NCI-H524 (cell line): Measurements from ENCODE around the gene C3orf22.
"Not testable (repeated sequence)": the region's sequence is repeated elsewhere in the genome, so short reads cannot be mapped to it uniquely, and the experiment has no call there.

Experiments used
- DNase-seq, 2 experiments: peaks; one replicate each; lab custom pipeline; 2025; lab: John Stamatoyannopoulos, UW

C3orf22 gene, protein sequence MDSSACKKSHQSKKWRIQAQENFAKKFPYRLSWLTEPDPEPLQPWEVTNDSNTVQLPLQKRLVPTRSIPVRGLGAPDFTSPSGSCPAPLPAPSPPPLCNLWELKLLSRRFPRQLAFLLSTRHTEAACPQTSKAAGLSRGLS

DNA sequence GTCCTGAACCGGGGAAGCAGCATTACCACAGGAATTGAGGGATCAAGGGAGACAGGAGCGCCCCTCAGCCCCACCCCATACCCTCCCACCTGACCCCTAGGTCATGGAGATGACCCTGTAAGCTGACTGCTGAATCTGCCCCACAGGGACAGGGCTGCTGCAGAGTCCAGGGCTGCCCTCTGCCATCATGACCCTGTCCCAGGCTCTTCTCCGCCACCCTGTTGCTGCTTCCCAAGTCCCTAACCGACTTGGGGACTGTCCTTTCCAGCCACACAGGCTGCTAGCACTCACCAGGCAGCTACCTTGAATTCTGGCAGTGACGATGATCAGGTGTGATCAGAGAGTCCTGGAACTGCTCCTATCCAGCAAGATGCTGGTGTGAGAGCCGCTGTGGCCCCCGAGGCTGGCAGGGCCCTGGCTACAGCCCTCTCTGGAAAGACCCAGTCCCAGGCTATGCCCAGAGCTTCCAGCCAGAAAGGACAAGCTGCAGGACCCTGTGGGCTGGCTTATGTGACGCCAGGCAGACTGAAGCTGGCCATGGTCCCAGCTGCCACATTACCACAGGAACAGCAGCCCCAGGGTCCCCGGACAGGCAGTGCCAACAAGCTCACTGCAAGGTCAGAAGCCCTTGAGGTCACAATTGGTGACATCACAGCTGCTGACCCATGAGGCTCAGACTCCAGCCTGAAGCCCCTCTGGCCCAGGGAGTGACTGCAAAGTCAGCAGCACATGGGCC, at the start of gene C3orf22:
C3orf22 (minus strand) TSS at position 597 of the 736 bp plus-strand sequence. CDS start 5,542 bp downstream, outside the sequence.
- no peak for DNase-seq

DNA sequence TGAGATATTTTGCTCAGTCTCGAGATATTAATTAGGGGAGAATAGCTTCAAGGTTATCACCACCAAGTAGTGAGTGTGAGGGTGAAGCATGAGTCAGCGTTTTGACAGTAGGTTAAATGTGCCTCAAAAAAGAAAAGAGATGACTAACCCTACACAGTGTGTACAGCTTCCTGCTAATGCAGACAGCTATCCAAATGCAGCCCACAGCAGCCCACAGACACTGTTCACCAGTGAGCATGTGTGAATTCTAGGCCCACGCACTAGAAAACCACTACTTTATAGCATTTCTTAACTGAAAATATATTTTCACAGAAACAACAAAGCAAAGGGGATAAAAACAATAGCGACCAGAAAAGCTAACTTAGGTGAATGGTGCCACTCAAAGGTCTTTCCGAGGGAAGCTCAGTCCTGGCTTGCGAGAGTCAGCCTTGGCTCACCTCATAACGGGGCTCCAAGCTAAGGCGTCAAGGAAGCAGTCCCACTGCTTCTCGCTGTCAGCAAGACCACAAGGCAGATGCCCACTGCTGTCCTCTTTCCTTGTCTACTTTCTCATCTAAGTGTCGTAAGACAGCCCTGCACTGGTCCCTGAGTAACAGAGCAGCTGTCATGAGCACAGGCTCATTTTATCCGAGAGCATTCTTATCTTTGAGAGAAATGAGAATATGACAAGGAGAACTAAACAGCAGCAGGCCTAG, 48.6 kb upstream of the C3orf22 start:
- DNase-seq: no peak

DNA sequence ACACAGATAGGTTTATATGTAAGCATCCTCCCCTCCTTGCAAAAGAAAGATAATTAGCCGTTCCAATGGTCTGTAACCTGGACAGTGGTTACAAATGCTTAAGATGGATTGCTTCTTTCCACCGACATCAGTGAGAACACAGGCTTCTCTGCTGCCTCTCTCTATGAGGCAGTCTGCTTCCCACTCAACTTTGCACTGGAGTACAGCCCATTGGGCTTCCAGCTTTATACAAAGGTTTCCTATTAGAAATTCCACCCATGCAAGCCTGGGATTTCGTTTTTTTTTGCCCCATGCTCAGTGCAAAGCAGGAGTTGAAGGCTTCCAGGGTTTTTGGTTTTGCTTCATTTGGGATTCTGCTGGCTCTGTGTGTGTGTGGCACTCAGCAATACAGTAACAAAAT, 47.3 kb upstream of the C3orf22 start:
- no peak for DNase-seq

DNA sequence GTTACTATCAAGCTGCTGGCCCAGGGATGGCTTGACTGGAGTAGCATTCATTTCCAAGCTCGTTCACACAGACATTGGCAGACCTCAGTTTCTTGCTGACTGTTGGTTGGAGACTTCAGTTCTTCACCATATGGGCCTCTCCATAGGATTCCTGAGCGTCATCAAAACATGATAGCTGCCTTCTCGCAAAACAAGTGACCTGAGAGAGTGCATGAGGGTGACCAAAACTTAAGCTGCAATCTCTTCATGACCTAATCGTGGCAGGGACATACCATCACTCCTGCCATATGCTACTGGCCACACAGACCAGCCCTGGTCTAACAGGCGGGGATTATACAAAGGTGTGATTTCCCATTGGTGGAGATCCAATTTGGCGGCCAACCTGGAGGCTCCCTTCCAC, 46.0 kb upstream of the C3orf22 start:
- no peak for DNase-seq

DNA sequence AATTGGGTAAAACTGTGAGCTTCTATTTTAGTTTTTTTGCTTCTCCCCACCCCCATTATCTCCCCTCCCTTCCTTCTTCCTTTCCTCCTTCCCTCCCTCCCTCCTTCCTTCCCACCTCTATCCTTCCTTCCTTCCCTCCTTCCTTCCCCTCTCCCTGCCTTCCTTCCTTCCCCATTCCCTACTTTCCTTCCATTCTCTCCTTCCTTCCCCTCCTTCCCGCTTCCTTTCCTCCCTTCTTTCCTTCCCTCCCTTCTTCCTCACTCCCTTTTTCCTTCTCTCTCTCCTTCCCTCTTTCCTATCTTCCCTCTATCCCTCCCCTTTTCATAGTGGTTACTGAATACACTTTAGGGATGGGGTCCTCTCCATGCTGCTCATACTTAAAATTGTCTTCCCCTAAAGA, 40.4 kb upstream of the C3orf22 start:
- no peak for DNase-seq

DNA sequence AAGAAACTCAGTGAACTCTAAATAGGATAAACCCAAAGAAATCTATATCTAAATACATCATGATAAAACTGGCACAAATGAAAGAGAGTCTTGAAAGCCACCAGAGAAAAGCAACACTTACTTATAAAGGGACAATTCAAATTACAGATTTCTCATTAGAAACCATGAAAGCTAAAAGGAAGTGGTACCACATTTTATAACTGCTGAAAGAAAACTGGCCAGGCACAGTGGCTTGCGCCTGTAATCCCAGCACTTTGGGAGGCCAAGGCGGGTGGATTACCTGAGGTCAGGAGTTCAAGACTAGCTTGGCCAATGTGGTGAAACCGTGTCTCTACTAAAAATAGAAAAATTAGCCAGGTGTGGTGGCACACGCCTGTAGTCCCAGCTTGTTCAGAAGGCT, 36.7 kb upstream of the C3orf22 start:
- not testable (repeated sequence) for DNase-seq

DNA sequence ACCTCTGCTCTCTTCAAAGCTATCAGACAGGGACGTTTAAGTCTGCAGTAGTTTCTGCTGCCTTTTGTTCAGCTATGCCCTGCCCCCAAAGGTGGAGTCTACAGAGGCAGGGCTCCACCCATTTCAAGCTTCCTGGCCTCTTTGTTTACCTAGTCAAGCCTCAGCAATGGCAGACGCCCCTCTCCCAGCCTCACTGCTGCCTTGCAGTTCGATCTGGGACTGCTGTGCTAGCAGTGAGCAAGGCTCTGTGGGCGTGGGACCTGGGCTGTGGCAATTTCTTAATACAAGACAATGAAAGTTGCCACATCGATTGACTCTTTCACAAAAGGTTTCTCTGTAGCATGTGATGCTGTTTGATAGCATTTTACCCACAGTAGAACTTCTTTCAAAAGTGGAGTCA, 32.8 kb upstream of the C3orf22 start:
- not testable (repeated sequence) for DNase-seq

DNA sequence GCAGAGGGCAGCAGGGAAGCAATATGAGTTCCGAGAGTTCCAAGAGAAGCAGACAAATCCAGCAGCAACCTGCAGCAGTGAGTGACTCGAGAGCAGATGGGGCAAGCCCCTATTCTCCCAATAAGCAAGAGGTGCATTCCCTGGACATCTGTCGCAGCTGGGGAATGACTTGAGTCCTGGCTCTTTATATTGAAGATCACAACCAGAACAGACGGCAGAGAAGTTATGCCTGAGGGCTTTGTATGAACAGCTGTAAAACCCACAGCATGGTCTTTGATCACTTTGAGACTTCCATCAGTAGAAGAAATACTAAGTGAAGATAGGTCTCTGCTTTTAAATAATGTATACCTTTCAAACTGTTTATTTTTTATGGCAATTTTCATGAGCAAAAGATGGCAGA, 23.6 kb upstream of the C3orf22 start:
- DNase-seq: peak; percentile 96 to 98

DNA sequence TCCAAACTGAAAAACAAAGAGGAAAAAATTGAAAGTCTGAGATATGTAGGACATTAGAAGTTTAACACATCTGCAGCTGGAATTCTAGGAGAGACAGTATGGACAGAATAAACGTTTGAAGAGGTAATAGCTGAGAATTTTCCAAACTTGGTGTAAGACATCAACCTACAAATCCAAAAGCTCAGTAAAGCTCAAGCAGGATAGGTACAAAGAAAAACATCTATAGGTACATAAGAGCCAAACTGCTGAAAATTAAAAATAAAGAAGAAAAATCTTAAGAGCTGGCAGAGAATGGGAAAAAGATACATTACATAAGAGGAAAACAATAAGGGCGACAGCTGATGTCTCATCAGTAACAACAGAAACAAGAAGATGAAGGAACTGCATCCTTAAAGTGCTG, 22.8 kb upstream of the C3orf22 start:
- DNase-seq: no peak

DNA sequence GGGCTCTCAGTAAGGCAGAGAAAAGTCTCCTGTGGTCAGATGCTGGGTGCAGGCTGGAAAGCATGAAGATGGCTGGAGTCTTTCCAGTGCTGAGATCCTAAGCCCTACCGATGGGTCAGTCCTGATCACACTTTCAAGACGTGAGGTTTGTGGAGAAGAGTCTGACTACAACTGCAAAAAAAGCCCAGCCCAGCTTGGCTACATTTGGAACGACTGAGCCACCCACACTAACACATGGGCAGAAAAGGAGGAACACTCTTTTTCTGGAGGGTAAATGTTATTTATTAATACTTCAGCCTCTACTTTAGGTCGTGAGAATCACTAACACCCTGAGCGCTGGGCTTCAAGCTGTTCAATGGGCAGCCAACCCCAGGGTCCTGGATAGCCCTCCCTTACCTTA, 22.0 kb upstream of the C3orf22 start:
- DNase-seq: no peak

DNA sequence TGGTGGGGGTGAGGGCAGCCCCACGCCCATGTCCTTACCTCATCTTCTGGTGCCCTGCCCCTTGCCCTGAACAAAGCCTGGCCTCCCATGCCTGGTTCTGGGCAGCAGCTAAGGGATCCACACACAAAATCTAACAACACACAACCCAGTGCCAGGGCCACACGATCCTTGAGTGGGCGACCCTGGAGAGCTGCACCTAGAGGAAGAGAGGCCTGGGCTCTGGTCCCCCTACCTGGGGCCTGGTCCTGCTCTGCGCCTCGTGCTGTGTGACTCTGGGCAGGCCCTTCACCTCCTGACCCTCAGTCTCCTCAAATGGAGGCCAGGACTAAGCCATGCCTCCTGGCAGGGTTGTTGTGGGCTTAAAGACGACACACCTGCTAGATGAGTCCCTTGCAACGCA, 20.0 kb upstream of the C3orf22 start:
- no peak for DNase-seq

DNA sequence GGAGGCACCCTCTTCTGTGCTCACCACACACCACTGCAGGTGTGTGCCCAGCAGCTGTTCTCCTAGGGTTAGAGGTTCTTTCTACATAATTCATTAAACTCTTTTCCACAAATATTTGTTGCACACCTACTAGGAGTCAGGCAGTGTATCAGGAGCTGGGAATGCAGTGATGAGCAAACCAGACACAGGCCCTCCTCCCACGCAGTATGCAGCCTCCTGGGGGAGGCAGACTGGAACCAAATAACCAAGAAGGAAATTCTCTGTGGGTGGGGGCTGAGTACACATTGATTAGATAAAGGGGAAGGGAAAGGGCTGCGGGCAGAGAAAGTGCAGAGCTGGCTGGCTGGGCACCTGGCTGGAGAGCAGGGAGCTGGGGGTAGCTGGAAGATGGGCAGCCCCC, 18.5 kb upstream of the C3orf22 start:
- no peak for DNase-seq

DNA sequence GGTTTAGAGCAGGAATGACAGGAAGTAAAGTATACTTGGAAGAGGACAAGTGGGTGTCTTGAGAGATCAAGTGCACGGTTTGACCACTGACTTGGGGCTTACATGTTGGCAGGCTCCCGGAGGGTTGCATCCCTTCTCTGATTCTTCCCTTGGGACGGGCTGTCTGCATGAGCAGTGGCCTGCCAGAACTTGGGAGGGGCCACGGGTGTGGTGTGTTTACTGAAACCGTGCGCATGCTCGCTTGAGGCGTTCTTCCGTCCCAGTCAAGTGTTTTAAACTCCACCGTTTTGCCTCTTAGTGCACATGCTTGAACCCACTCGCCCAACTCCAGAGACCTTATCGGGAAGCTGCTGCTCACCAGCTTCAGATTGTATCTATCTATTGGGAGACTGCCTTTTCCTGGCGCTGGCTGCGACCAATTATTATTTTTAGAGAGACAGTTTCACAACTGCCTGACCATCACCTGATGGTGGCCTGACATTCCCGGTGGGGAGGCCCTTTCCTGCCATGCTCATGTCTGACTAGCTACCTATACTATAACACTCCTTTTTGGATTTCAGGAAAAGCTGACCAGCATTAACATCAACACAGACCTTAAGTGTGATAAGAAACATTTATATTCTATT, 14.9 kb upstream of the C3orf22 start:
- DNase-seq: no peak

DNA sequence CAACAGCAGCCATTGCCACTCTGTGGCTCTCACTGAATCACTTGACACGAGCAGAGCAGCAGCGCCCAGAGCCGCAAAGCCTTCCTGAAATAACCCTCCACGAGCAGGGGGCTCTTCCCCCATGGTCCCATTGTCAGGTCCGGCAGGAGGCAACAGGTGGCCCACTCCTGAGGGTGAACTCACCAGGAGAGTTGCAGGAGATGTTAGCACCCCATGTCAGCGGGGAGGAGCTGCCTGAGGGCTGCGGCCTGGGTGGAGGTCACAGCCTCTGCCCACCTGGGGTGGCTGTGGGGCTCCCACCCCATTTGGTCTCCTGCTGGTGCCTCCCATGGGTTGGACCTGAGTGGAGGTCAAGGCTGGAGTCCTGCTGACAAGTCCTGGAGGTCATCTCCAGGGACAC, 12.3 kb upstream of the C3orf22 start:
- DNase-seq: no peak

DNA sequence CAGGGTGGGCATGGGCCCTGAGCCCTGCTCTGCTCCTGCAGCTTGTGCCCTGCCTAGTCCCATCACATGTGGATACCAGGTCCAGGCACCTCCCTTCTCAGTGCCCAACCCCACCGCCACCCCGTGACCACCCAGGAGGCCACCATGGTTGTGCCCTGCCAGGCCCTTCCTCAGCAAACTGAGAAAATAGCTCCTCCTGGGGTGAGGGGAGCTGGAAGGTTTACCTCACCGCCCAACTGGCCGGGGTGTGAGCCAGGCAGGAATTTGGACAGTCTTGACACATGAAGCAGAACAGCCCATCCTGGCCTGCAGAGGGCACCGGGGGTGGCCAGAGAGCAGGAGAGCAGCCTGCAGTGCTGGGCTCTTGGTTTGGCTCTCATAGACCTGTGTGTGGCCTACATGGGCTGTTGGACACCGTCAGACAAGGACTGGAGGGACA, 11.4 kb upstream of the C3orf22 start:
- DNase-seq: no peak

DNA sequence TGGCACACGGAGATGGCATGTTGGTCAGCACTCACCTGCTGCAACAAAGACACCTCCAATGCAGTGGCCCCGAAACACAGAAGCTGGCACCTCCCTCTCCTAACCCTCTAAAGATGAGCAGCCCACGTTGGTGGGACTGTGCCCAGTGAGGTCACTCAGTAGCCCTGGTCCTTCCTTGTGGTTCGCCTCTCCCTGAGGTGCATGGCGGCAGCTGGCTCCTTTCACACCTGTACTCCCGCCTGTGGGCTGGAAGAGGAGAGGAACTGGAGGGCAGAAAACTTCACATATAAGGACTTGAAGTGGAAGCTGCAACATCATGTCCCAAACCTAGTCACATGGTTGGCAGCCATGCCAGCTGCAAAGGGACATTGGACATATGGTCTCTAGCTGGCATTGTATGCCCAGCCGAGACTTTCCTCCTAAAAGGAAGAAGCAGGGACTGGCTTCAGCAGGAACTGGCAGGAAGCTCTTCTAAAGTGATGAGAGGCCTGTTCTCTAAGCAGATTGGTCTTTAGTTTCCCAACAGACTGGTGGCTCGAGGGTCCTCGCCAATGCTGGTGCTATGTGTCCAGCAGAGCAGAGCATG, 10.8 kb upstream of the C3orf22 start:
- no peak for DNase-seq

DNA sequence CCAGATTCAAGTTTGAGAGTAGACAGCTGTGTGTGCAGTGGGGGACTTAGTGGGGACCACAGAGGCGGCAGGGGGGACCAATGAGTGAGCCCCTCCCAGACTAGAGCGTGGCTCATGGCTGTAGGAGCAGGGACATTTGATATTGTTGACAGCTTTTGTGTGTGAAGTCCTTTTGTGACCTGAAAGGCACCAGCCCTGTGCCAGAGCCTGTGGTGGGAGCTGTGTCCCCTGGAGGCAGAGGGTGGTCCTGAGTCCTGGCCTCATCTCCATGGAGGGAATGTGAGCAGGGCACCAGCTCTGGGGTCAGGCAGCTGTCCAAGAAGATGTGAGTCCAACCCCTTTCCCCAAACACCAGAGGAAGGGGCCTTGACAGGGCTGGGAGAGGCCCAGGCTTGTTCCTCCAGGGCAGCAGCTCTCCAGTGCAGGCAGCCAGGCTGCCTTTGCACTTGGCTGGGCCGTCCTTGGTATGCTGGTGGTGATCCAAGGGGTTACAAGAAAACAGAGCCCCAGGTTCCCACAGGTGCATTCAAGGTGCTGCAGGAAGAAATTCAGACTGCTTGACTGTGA, 10.1 kb upstream of the C3orf22 start:
- no peak for DNase-seq

DNA sequence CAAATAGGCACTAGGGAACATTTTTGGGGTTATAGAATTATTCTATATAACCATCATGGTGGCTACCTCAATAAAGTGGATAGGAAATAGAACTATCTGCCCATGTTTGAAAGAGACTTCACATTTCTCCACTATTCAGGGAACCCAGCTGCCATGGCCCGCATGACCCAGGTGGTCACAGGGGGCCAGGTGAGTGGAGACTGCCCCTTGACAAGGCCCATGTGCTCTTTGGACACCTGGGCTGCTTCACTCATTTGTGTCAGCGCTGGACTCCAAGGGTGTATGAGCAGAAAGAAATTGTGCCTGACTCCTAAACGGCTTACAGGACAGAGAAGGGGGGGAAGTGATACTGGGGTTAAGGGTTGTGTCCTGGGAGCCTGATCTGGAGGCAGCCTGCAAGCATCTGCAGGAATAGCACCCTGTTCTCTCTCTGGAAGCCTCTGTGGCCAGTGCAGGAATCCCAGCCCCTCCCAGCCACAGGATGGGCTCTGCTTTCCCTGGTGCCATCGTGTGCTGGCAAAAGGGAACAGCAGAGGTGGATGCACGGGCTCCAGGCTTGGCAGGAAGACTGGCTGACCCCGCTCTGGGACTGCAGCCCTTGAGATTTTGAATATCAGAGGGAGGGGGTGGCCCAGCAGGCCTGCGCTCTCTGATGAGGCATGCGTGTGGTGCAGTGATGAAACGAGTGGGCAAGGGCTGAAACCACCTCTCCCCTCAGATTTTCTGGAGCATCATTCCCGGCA, 9.1 kb upstream of the C3orf22 start:
- DNase-seq: peak in 1 of 2 experiments; percentile 17

DNA sequence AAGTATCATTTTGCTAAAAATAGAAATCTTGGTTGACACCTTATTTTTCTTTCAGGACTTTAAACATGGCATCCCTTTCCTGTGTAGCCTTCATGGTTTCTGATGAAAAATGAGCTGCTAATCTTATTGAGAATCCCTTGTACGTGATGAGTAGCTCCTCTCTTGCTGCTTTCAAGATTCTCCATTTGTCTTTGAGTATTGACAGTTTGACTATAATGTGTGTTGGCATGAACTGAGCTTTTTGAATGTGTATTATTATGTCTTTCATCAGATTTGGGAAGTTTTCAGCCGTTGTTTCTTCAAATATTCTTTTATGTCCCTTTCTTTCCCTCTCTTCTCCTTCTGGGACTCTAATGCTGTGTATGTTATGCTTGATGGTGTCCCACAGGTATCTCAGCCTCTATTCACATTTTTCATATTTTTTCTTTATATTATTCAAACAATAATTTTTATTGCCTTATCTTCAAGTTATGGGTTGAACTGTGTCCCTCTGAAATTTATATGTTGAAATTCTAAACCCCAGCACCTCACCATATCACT, 4.1 kb upstream of the C3orf22 start:
- DNase-seq: no peak

DNA sequence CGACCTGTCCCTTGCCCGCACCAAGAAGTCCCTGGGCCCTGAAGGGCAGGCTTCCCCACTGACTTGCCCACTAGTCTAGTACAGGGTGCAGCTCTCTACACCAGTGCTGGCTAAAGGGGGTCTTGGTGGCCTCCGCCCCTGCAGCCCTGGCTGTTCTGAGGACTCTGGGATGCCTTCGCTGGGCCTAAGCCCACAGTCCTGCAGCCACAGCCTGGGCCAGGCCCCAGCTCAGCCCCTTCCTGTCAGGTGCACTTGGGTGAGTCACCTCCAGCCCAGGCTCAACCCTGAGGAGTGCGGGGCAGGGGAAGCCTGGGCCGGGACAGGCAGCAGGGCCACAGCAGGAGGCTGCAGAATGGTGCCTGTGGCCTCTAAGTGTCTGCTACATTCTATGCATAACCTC, 971 bp downstream of the C3orf22 start:
- DNase-seq: no peak

DNA sequence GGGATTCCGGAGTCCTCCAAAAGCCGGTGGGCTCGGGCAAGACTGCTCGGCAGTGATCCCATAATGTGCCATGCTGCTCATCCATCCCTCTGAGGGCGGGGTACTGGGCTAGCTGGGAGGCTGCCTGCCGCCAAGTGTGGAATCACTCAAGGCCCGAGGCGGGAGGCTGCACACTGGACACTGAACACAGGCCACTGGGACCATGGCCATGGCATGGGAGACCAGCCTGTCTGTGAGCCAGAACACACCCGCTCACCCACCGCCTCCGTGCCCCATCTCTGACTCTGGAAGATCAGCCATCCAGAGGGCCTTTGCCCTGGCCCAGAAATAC, 1.4 kb downstream of the C3orf22 start:
- DNase-seq: no peak
